Smooth muscle cell (in vitro differentiated cells): ENCODE measurements around the gene ZNF446. TPM values are rescaled to one million over a fixed set of nuclear protein-coding genes. Genes with fewer than 3 reads are reported as not detected.

Experiments used
- DNase-seq: peaks from one replicate; lab custom pipeline; 2025; ENCODE audit not compliant: unreplicated experiment; lab: John Stamatoyannopoulos, UW
- H2AFZ ChIP-seq: fragments of 200-600 bp; sonication (generic); 2 replicates; pipeline ENCODE4 v1.6.0; 2016; ENCODE audit warnings: antibody characterized with exemption, low read depth, mild to moderate bottlenecking
- H3F3A ChIP-seq: fragments of 200-600 bp; sonication (generic); 2 replicates; pipeline ENCODE4 v1.6.0; 2017; ENCODE audit warnings: antibody characterized with exemption, low read depth
- H3K27ac ChIP-seq: fragments of 200-600 bp; sonication (generic); 2 replicates; pipeline ENCODE4 v1.5.1; 2016; ENCODE audit warnings: low read depth, mild to moderate bottlenecking
- H3K27me3 ChIP-seq: fragments of 200-600 bp; sonication (generic); 2 replicates; pipeline ENCODE4 v1.6.1; 2016; ENCODE audit warnings: low read depth, mild to moderate bottlenecking
- H3K36me3 ChIP-seq: fragments of 200-600 bp; sonication (generic); 2 replicates; pipeline ENCODE4 v1.5.1; 2016; ENCODE audit warnings: low read depth
- H3K4me1 ChIP-seq: fragments of 200-600 bp; sonication (generic); 2 replicates; pipeline ENCODE4 v1.5.1; 2016; ENCODE audit warnings: low read depth
- H3K4me2 ChIP-seq: fragments of 200-600 bp; sonication (generic); 2 replicates; pipeline ENCODE4 v1.6.0; 2016; ENCODE audit warnings: mild to moderate bottlenecking
- H3K4me3 ChIP-seq: fragments of 200-600 bp; sonication (generic); 2 replicates; pipeline ENCODE4 v1.5.1; 2016; ENCODE audit warnings: mild to moderate bottlenecking
- H3K79me2 ChIP-seq: fragments of 200-600 bp; sonication (generic); 2 replicates; pipeline ENCODE4 v1.6.0; 2016; ENCODE audit warnings: low read depth, mild to moderate bottlenecking
- H3K9ac ChIP-seq: fragments of 200-600 bp; sonication (generic); 2 replicates; pipeline ENCODE4 v1.6.0; 2016; ENCODE audit warnings: low read depth
- H3K9me3 ChIP-seq: fragments of 200-600 bp; sonication (generic); replicated peaks from 2 replicates; pipeline ENCODE4 v1.5.1; 2016; ENCODE audit warnings: low read depth
- H4K20me1 ChIP-seq: fragments of 200-600 bp; sonication (generic); 2 replicates; pipeline ENCODE4 v1.6.0; 2016; ENCODE audit warnings: low read depth
- WGBS: methylation state at CpG from one replicate; pipeline ENCODE4 v1.1.7; 2016; ENCODE audit warnings: low lambda C conversion rate; 5-methylcytosine and 5-hydroxymethylcytosine counted together
- polyA plus RNA-seq: library from polyadenylated mRNA; unstranded; fragments of >200 nt; fragmentation: Nextera tagmentation; extraction: Ambion mirVana; gene quantifications from 2 replicates; pipeline ENCODE4 v1.2.1, GENCODE V29; 2016
- total RNA-seq: library from RNA; depleted of rRNA; stranded (reverse); fragments of >200 nt; gene quantifications from 2 replicates; pipeline ENCODE4 v1.2.3, GENCODE V29; 2014
- TF ChIP-seq, protein P1 (sequence below): fragments of 200-600 bp; sonication (generic); IDR thresholded peaks from 2 replicates; pipeline ENCODE4 v1.5.1; 2017; ENCODE audit warnings: borderline replicate concordance, mild to moderate bottlenecking, antibody characterized with exemption; ENCODE audit not compliant: insufficient read depth, poor library complexity, severe bottlenecking

ZNF446 gene
- total and polyA plus RNA-seq, 2 experiments from 2014 or later: 9.0 to 9.5 TPM

GRCh38 chr19:58450856-58451357, 25.2 kb upstream of the ZNF446 start:
- H3F3A ChIP-seq: no peaks in the 10 kb centered on the region
- H2AFZ ChIP-seq: peak overlapping the region; percentile 93
- no peaks in the 10 kb centered on the region for H4K20me1 ChIP-seq
- no peaks in the 10 kb centered on the region for H3K9me3 ChIP-seq
- TF ChIP-seq, protein P1, sequence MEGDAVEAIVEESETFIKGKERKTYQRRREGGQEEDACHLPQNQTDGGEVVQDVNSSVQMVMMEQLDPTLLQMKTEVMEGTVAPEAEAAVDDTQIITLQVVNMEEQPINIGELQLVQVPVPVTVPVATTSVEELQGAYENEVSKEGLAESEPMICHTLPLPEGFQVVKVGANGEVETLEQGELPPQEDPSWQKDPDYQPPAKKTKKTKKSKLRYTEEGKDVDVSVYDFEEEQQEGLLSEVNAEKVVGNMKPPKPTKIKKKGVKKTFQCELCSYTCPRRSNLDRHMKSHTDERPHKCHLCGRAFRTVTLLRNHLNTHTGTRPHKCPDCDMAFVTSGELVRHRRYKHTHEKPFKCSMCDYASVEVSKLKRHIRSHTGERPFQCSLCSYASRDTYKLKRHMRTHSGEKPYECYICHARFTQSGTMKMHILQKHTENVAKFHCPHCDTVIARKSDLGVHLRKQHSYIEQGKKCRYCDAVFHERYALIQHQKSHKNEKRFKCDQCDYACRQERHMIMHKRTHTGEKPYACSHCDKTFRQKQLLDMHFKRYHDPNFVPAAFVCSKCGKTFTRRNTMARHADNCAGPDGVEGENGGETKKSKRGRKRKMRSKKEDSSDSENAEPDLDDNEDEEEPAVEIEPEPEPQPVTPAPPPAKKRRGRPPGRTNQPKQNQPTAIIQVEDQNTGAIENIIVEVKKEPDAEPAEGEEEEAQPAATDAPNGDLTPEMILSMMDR: no peak
- no peak overlapping the region for H3K27ac ChIP-seq
- H3K9ac ChIP-seq: peak overlapping the region; percentile 65
- no peaks in the 10 kb centered on the region for H3K27me3 ChIP-seq
- no peak for DNase-seq
- peaks cover 4% of the 10 kb centered on the region for H3K4me1 ChIP-seq
- H3K36me3 ChIP-seq: no peaks in the 10 kb centered on the region
- peak overlapping the region; percentile 66 for H3K4me3 ChIP-seq
- WGBS: 26% methylated on average over 11 of the region's 11 CpGs
- no peaks in the 10 kb centered on the region for H3K79me2 ChIP-seq
- peak overlapping the region; percentile 96 for H3K4me2 ChIP-seq

- Histone ChIP-seq H3K9ac (peak within 1 kb of the TSS; percentile 65), H3K36me3 (no peaks in the 10 kb centered on the region), H3F3A (no peaks in the 10 kb centered on the region), H3K4me3 (peak within 1 kb of the TSS; percentile 66), H3K4me1 (peaks cover 4% of the 10 kb centered on the region), H3K27ac (peak within 1 kb of the TSS; percentile 20), H2AFZ (peak within 1 kb of the TSS; percentile 93), H3K27me3 (no peaks in the 10 kb centered on the region), H3K4me2 (peak within 1 kb of the TSS; percentile 96), H3K79me2 (no peaks in the 10 kb centered on the region), H3K9me3 (no peaks in the 10 kb centered on the region), H4K20me1 (no peaks in the 10 kb centered on the region)
- DNase-seq: peak; percentile 86
- TF ChIP-seq, protein P1: no peak
- WGBS: 1% methylated on average over 51 of the region's 79 CpGs
Measured at GRCh38 chr19:58451358-58452101, 24.6 kb upstream of the ZNF446 start, which contains the start of gene ZNF324B. Gene ZNF324B, plus strand, starts transcription at chr19:58451622. Its CDS starts 2,080 bp downstream, at chr19:58453702.

GRCh38 chr19:58453743-58454142, 22.4 kb upstream of the ZNF446 start:
- WGBS: 98% methylated on average over 6 of the region's 6 CpGs

More at GRCh38 chr19:58453743-58454142, 22.4 kb upstream of the ZNF446 start:
- H3K9ac ChIP-seq: no peak overlapping the region
- TF ChIP-seq, protein P1: no peak
- H2AFZ ChIP-seq: no peak overlapping the region
- no peak overlapping the region for H3K27ac ChIP-seq
- no peaks in the 10 kb centered on the region for H3K9me3 ChIP-seq
- DNase-seq: no peak
- H3F3A ChIP-seq: no peaks in the 10 kb centered on the region
- H3K79me2 ChIP-seq: no peaks in the 10 kb centered on the region
- no peaks in the 10 kb centered on the region for H4K20me1 ChIP-seq
- no peaks in the 10 kb centered on the region for H3K27me3 ChIP-seq
- H3K4me2 ChIP-seq: no peak overlapping the region
- H3K4me1 ChIP-seq: peaks cover 4% of the 10 kb centered on the region
- no peak overlapping the region for H3K4me3 ChIP-seq
- H3K36me3 ChIP-seq: no peaks in the 10 kb centered on the region
